Endodermal cell (in vitro differentiated cells): ENCODE measurements around the gene TULP4. TPM values are rescaled to one million over a fixed set of nuclear protein-coding genes. Genes with fewer than 3 reads are reported as not detected.
"Not testable (repeated sequence)": the region's sequence is repeated elsewhere in the genome, so short reads cannot be mapped to it uniquely, and the experiment has no call there.

ENCODE experiments used
- DNase-seq: peaks from one replicate; pipeline ENCODE4 v3.0.0-alpha.2; 2017
- H3K27ac ChIP-seq: 2 replicates; pipeline ENCODE4 v1.5.1; 2013; ENCODE audit warnings: mild to moderate bottlenecking, low read depth, low read length, moderate library complexity
- H3K27me3 ChIP-seq: 2 replicates; pipeline ENCODE4 v1.6.1; 2013; ENCODE audit warnings: mild to moderate bottlenecking, low read length, moderate library complexity; ENCODE audit not compliant: insufficient read depth, control insufficient read depth, poor library complexity, severe bottlenecking
- H3K36me3 ChIP-seq: 2 replicates; pipeline ENCODE4 v1.7.0; 2013; ENCODE audit warnings: mild to moderate bottlenecking, low read length, moderate library complexity; ENCODE audit not compliant: control insufficient read depth, insufficient read depth
- H3K4me1 ChIP-seq: one replicate; pipeline ENCODE4 v1.7.0; 2013; ENCODE audit warnings: low read length; ENCODE audit not compliant: control insufficient read depth, insufficient read depth
- H3K4me3 ChIP-seq: 2 replicates; pipeline ENCODE4 v1.5.1; 2013; ENCODE audit warnings: mild to moderate bottlenecking, low read length, moderate library complexity
- H3K9ac ChIP-seq: 2 replicates; pipeline ENCODE4 v1.6.1; 2013; ENCODE audit warnings: mild to moderate bottlenecking, low read length, moderate library complexity; ENCODE audit not compliant: poor library complexity, severe bottlenecking; ENCODE audit errors: extremely low read depth
- H3K9me3 ChIP-seq: 2 replicates; pipeline ENCODE4 v1.6.1; 2013; ENCODE audit warnings: mild to moderate bottlenecking, low read length, moderate library complexity; ENCODE audit not compliant: control insufficient read depth
- H3K27ac Mint-ChIP-seq: 2 replicates; pipeline ENCODE4 v1.8.0; 2020; ENCODE audit warnings: mixed read lengths
- H3K27me3 Mint-ChIP-seq: 2 replicates; pipeline ENCODE4 v1.8.0; 2021; ENCODE audit warnings: mild to moderate bottlenecking, mixed read lengths; ENCODE audit not compliant: insufficient read depth
- H3K36me3 Mint-ChIP-seq: 2 replicates; pipeline ENCODE4 v1.8.0; 2020; ENCODE audit warnings: low read depth, mixed read lengths
- H3K4me1 Mint-ChIP-seq: 2 replicates; pipeline ENCODE4 v1.8.0; 2020; ENCODE audit warnings: mixed read lengths
- H3K4me3 Mint-ChIP-seq: 2 replicates; pipeline ENCODE4 v1.8.0; 2020; ENCODE audit warnings: mild to moderate bottlenecking, moderate library complexity, mixed read lengths
- H3K9me3 Mint-ChIP-seq: 2 replicates; pipeline ENCODE4 v1.8.0; 2020; ENCODE audit warnings: mild to moderate bottlenecking, mixed read lengths
- CTCF ChIP-seq: fragments of 200-600 bp; sonication (generic); conservative IDR thresholded peaks from 2 replicates; pipeline ENCODE4 v1.5.0; 2021; ENCODE audit warnings: antibody characterized with exemption, mild to moderate bottlenecking
- WGBS, 2 experiments: methylation state at CpG; one replicate each; pipeline versions ENCODE4 v1.1.5 to v1.1.7; 2013; ENCODE audit warnings: missing lambda C conversion rate in 2 of 2, mixed read lengths in 1 of 2; ENCODE audit not compliant: insufficient coverage in 1 of 2, insufficient read length in 1 of 2; 5-methylcytosine and 5-hydroxymethylcytosine counted together
- total RNA-seq, 2 donors: library from RNA; stranded (reverse); fragmentation: NEBNext Ultra II Directional in 1 of 2; extraction: Animal tissue kit (Norgen Biotek cat#: 25700) in 1 of 2; gene quantifications; 2 replicates in 1 of 2; 3 replicates in 1 of 2; pipeline ENCODE4 v1.2.1, GENCODE V29; 2021

The TULP4 gene
- total RNA-seq, 2 donors from 2014 or later, result 102 to 103 TPM

GRCh38 chr6:158350731-158351130, 38.5 kb downstream of the TULP4 start:
- H3K27me3 ChIP-seq, H3K4me1 Mint-ChIP-seq, DNase-seq, H3K27ac ChIP-seq, H3K27me3 Mint-ChIP-seq, H3K4me3 Mint-ChIP-seq, H3K4me1 ChIP-seq, H3K27ac Mint-ChIP-seq, H3K9ac ChIP-seq: not testable (repeated sequence)
- Histone ChIP-seq H3K36me3 (peaks cover 44% of the 10 kb centered on the region), H3K9me3 (peaks cover 83% of the 10 kb centered on the region), H3K4me3 (peak overlapping the region; percentile 66)
- Mint-ChIP-seq H3K36me3 (peaks cover 41% of the 10 kb centered on the region), H3K9me3 (peaks cover 55% of the 10 kb centered on the region)
- 94 to 100% methylated on average over 1 to 7 of the region's 7 CpGs for WGBS, 2 experiments

DNA sequence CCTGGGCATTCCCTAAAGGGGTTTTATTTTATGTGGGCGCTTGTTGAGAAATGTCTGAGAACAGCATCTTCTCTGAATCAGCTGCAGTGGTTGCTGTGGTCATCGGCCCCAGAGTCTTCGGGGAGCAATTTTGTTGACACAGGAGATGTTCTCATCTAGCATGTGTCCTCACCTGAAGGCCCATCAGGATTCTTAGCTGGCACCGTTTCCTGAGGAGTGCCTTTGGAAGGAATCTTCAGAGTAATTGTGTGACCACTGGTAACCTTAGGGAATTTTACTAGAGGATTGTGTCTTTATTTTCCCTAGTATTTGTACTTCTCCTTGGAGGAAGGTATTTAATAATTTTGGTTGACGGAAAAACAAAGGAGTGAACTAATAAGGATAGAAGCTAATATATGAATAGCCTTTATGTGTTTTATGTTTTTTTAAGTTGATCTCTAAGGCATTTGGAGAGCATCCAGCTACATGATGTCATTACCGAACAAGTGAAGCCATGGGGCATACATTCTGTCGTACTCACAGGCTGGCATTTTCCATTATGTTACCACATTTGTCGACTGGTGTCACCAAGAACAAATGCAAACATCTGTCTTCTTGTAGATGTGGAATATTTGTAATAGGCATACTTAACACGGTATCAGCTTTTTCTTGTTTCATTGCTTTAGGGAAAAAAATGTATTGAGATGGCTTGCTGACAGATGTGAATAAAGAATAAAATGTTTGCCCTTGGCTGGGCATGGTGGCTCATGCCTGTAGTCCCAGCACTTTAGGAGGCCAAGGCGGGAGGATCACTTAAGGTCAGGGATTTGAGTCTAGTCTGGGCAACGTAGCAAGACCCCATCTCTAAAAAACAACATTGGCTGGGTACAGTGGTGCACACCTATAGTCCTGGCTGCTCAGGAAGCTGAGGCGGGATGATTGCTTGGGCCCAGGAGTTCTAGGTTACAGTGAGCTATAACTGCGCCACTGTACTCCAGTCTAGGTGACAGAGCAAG, 41.9 kb downstream of the TULP4 start:
- peaks cover 4% of the 10 kb centered on the region for H3K4me1 Mint-ChIP-seq
- Histone ChIP-seq H3K4me3 (peak overlapping the region; percentile 28), H3K36me3 (peaks cover 27% of the 10 kb centered on the region), H3K9ac (no peak overlapping the region), H3K9me3 (peaks cover 49% of the 10 kb centered on the region), H3K27ac (no peak overlapping the region), H3K4me1 (no peaks in the 10 kb centered on the region), H3K27me3 (no peaks in the 10 kb centered on the region)
- peaks cover 17% of the 10 kb centered on the region for H3K36me3 Mint-ChIP-seq
- no peaks in the 10 kb centered on the region for H3K27me3 Mint-ChIP-seq
- peaks cover 22% of the 10 kb centered on the region for H3K9me3 Mint-ChIP-seq
- no peak for TF ChIP-seq CTCF
- WGBS, 2 experiments, result 95 to 99% methylated on average over 10 to 13 of the region's 13 CpGs
- no peak overlapping the region for H3K27ac Mint-ChIP-seq
- no peak for DNase-seq
- H3K4me3 Mint-ChIP-seq, result no peak overlapping the region

GRCh38 chr6:158356586-158357546, 44.6 kb downstream of the TULP4 start:
- H3K27ac Mint-ChIP-seq, result no peak overlapping the region
- DNase-seq, result no peak
- peaks cover 4% of the 10 kb centered on the region for H3K4me1 Mint-ChIP-seq
- H3K4me1 ChIP-seq, result no peaks in the 10 kb centered on the region
- no peaks in the 10 kb centered on the region for H3K27me3 ChIP-seq
- no peaks in the 10 kb centered on the region for H3K9me3 Mint-ChIP-seq
- H3K9me3 ChIP-seq, result peaks cover 27% of the 10 kb centered on the region
- no peak overlapping the region for H3K4me3 ChIP-seq
- H3K27me3 Mint-ChIP-seq, result no peaks in the 10 kb centered on the region
- no peak overlapping the region for H3K9ac ChIP-seq
- peaks cover 20% of the 10 kb centered on the region for H3K36me3 ChIP-seq
- TF ChIP-seq CTCF, result no peak
- H3K36me3 Mint-ChIP-seq, result peaks cover 9% of the 10 kb centered on the region
- H3K4me3 Mint-ChIP-seq, result no peak overlapping the region
- no peak overlapping the region for H3K27ac ChIP-seq
- WGBS, 2 experiments, result 92 to 96% methylated on average over 5 to 12 of the region's 12 CpGs
